Measurements from ENCODE around the gene TBC1D5. TPM values are rescaled to one million over a fixed set of nuclear protein-coding genes. Genes with fewer than 3 reads are reported as not detected.
"Not testable (repeated sequence)": the region's sequence is repeated elsewhere in the genome, so short reads cannot be mapped to it uniquely, and the experiment has no call there.

TBC1D5 gene
- total RNA-seq, 1 experiment from 2014 or later: 38.3 TPM

- no peak for TF ChIP-seq CTCF (IDR thresholded peaks at IDR 0.05; ENCODE audit: unreplicated experiment)
Observed at GRCh38 chr3:17355591-17355990, 386.8 kb downstream of the TBC1D5 start.

GRCh38 chr3:17354341-17354740, 388.1 kb downstream of the TBC1D5 start:
- H3K36me3 Mint-ChIP-seq (ENCODE audit: insufficient read depth, unreplicated experiment): no peaks in the 10 kb centered on the region
- TF ChIP-seq CTCF (IDR thresholded peaks at IDR 0.05; ENCODE audit: unreplicated experiment): no peak
- no peak for DNase-seq
- H3K9me3 Mint-ChIP-seq (ENCODE audit: low read depth, unreplicated experiment): no peaks in the 10 kb centered on the region
- no peaks in the 10 kb centered on the region for H3K27me3 Mint-ChIP-seq (ENCODE audit: unreplicated experiment)
- no peaks in the 10 kb centered on the region for H3K4me1 Mint-ChIP-seq (ENCODE audit: low read depth, unreplicated experiment)
- no peak overlapping the region for H3K27ac Mint-ChIP-seq (ENCODE audit: unreplicated experiment)
- H3K4me3 Mint-ChIP-seq (ENCODE audit: low read depth, unreplicated experiment): no peak overlapping the region
- CTCF ChIA-PET: interaction anchor here (0.5 kb wide), 1 partner anchor 204 kb away, joined by 3 read pairs; no protein-coding TSS in a partner anchor
- intact Hi-C loops (cut with micrococcal nuclease; ENCODE audit: unreplicated experiment): no loop called here
- BruUV-seq (replicated peaks): no TSS peak

More at GRCh38 chr3:17355591-17355990, 386.8 kb downstream of the TBC1D5 start:
- no peak overlapping the region for H3K27ac Mint-ChIP-seq (ENCODE audit: unreplicated experiment)
- intact Hi-C loops (cut with micrococcal nuclease; ENCODE audit: unreplicated experiment): no loop called here
- no peaks in the 10 kb centered on the region for H3K36me3 Mint-ChIP-seq (ENCODE audit: insufficient read depth, unreplicated experiment)
- no peak for DNase-seq
- H3K4me1 Mint-ChIP-seq (ENCODE audit: low read depth, unreplicated experiment): no peaks in the 10 kb centered on the region
- H3K27me3 Mint-ChIP-seq (ENCODE audit: unreplicated experiment): no peaks in the 10 kb centered on the region
- CTCF ChIA-PET: no interaction called here
- H3K9me3 Mint-ChIP-seq (ENCODE audit: low read depth, unreplicated experiment): no peaks in the 10 kb centered on the region
- no peak overlapping the region for H3K4me3 Mint-ChIP-seq (ENCODE audit: low read depth, unreplicated experiment)
- no TSS peak for BruUV-seq (replicated peaks)

GRCh38 chr3:17352620-17353019, 389.8 kb downstream of the TBC1D5 start:
- TF ChIP-seq CTCF (IDR thresholded peaks at IDR 0.05; ENCODE audit: unreplicated experiment): no peak
- Mint-ChIP-seq H3K4me1 (ENCODE audit: low read depth, unreplicated experiment) (no peaks in the 10 kb centered on the region), H3K36me3 (ENCODE audit: insufficient read depth, unreplicated experiment) (no peaks in the 10 kb centered on the region), H3K4me3 (ENCODE audit: low read depth, unreplicated experiment) (no peak overlapping the region), H3K9me3 (ENCODE audit: low read depth, unreplicated experiment) (no peaks in the 10 kb centered on the region), H3K27me3 (ENCODE audit: unreplicated experiment) (no peaks in the 10 kb centered on the region), H3K27ac (ENCODE audit: unreplicated experiment) (no peak overlapping the region)
- no peak for DNase-seq
- intact Hi-C loops (cut with micrococcal nuclease; ENCODE audit: unreplicated experiment): no loop called here
- CTCF ChIA-PET: no interaction called here
- no TSS peak for BruUV-seq (replicated peaks)

GRCh38 chr3:17351193-17351592, 391.2 kb downstream of the TBC1D5 start:
- H3K27me3 Mint-ChIP-seq (ENCODE audit: unreplicated experiment); CTCF ChIA-PET; BruUV-seq (replicated peaks); H3K27ac Mint-ChIP-seq (ENCODE audit: unreplicated experiment); intact Hi-C loops (cut with micrococcal nuclease; ENCODE audit: unreplicated experiment); H3K36me3 Mint-ChIP-seq (ENCODE audit: insufficient read depth, unreplicated experiment); H3K9me3 Mint-ChIP-seq (ENCODE audit: low read depth, unreplicated experiment); DNase-seq; H3K4me3 Mint-ChIP-seq (ENCODE audit: low read depth, unreplicated experiment); H3K4me1 Mint-ChIP-seq (ENCODE audit: low read depth, unreplicated experiment): not testable (repeated sequence)

GRCh38 chr3:17349093-17349492, 393.3 kb downstream of the TBC1D5 start:
- no peak for TF ChIP-seq CTCF (IDR thresholded peaks at IDR 0.05; ENCODE audit: unreplicated experiment)
- H3K36me3 Mint-ChIP-seq (ENCODE audit: insufficient read depth, unreplicated experiment): no peaks in the 10 kb centered on the region
- intact Hi-C loops (cut with micrococcal nuclease; ENCODE audit: unreplicated experiment): no loop called here
- no peaks in the 10 kb centered on the region for H3K4me1 Mint-ChIP-seq (ENCODE audit: low read depth, unreplicated experiment)
- DNase-seq: no peak
- H3K27me3 Mint-ChIP-seq (ENCODE audit: unreplicated experiment): no peaks in the 10 kb centered on the region
- H3K4me3 Mint-ChIP-seq (ENCODE audit: low read depth, unreplicated experiment): no peak overlapping the region
- BruUV-seq (replicated peaks): no TSS peak
- H3K9me3 Mint-ChIP-seq (ENCODE audit: low read depth, unreplicated experiment): no peaks in the 10 kb centered on the region
- CTCF ChIA-PET: no interaction called here
- no peak overlapping the region for H3K27ac Mint-ChIP-seq (ENCODE audit: unreplicated experiment)

Data from Calu3 (cell line).